ENCODE data around the gene MBD5.

Gene MBD5

GRCh38 chr2:148132412-148132811, 111.5 kb downstream of the MBD5 start:
- in situ Hi-C loops (cut with HindIII; ENCODE audit: low sequenced_read_pairs): no loop called here
- TF ChIP-seq CTCF (IDR thresholded peaks at IDR 0.05; ENCODE audit: low read depth, low read length, missing control alignments): no peak
- no peak overlapping the region for H3K4me3 ChIP-seq (ENCODE audit: low read depth, low read length)
- peak; percentile 9 for DNase-seq (ENCODE audit: low read depth)

GRCh38 chr2:148135705-148136104, 114.8 kb downstream of the MBD5 start:
- no peak overlapping the region for H3K4me3 ChIP-seq (ENCODE audit: low read depth, low read length)
- no peak for TF ChIP-seq CTCF (IDR thresholded peaks at IDR 0.05; ENCODE audit: low read depth, low read length, missing control alignments)
- in situ Hi-C loops (cut with HindIII; ENCODE audit: low sequenced_read_pairs): no loop called here

GRCh38 chr2:148136441-148136840, 115.5 kb downstream of the MBD5 start:
- no peak for DNase-seq (ENCODE audit: low read depth)
- in situ Hi-C loops (cut with HindIII; ENCODE audit: low sequenced_read_pairs): no loop called here
- no peak for TF ChIP-seq CTCF (IDR thresholded peaks at IDR 0.05; ENCODE audit: low read depth, low read length, missing control alignments)

More at GRCh38 chr2:148135705-148136104, 114.8 kb downstream of the MBD5 start:
- no peak for DNase-seq (ENCODE audit: low read depth)

GRCh38 chr2:148161909-148162435, 141.1 kb downstream of the MBD5 start:
- in situ Hi-C loops (cut with HindIII; ENCODE audit: low sequenced_read_pairs): loop anchor here (5.0 kb wide), 1 partner anchor 55 kb away; no protein-coding TSS in a partner anchor
- TF ChIP-seq CTCF (IDR thresholded peaks at IDR 0.05; ENCODE audit: low read depth, low read length, missing control alignments): no peak
- DNase-seq (ENCODE audit: low read depth): no peak
- H3K4me3 ChIP-seq (ENCODE audit: low read depth, low read length): no peak overlapping the region

More at GRCh38 chr2:148136441-148136840, 115.5 kb downstream of the MBD5 start:
- H3K4me3 ChIP-seq (ENCODE audit: low read depth, low read length): no peak overlapping the region

- no peak for TF ChIP-seq CTCF (IDR thresholded peaks at IDR 0.05; ENCODE audit: low read depth, low read length, missing control alignments)
- in situ Hi-C loops (cut with HindIII; ENCODE audit: low sequenced_read_pairs): loop anchor here (5.0 kb wide), 1 partner anchor 54 kb away; no protein-coding TSS in a partner anchor
- no peak for DNase-seq (ENCODE audit: low read depth)
- no peak overlapping the region for H3K4me3 ChIP-seq (ENCODE audit: low read depth, low read length)
These were observed 142.0 kb downstream of the MBD5 start for GRCh38 chr2:148162871-148163270.

- H3K4me3 ChIP-seq (ENCODE audit: low read depth, low read length): no peak overlapping the region
- in situ Hi-C loops (cut with HindIII; ENCODE audit: low sequenced_read_pairs): no loop called here
- DNase-seq (ENCODE audit: low read depth): no peak
- no peak for TF ChIP-seq CTCF (IDR thresholded peaks at IDR 0.05; ENCODE audit: low read depth, low read length, missing control alignments)
These were observed 145.1 kb downstream of the MBD5 start for GRCh38 chr2:148165975-148166374.
